DOHH2 (cell line): ENCODE results near the gene SKAP1.

ENCODE experiments used
- EZH2phosphoT487 ChIP-seq: fragments of 200-600 bp; sonication (generic); IDR thresholded peaks from 2 replicates; pipeline ENCODE4 v1.6.1; 2017; ENCODE audit warnings: borderline replicate concordance, mild to moderate bottlenecking, antibody characterized with exemption, low read length, moderate library complexity, mixed read lengths
- TF ChIP-seq, protein P1 (sequence below): fragments of 200-600 bp; sonication (generic); IDR thresholded peaks from one replicate; pipeline ENCODE4 v1.5.1; 2014; ENCODE audit warnings: antibody characterized with exemption, mild to moderate bottlenecking, low read depth, low read length; ENCODE audit not compliant: poor library complexity, severe bottlenecking

GRCh38 chr17:48247038-48247437, 183.0 kb downstream of the SKAP1 start:
- TF ChIP-seq, protein P1, sequence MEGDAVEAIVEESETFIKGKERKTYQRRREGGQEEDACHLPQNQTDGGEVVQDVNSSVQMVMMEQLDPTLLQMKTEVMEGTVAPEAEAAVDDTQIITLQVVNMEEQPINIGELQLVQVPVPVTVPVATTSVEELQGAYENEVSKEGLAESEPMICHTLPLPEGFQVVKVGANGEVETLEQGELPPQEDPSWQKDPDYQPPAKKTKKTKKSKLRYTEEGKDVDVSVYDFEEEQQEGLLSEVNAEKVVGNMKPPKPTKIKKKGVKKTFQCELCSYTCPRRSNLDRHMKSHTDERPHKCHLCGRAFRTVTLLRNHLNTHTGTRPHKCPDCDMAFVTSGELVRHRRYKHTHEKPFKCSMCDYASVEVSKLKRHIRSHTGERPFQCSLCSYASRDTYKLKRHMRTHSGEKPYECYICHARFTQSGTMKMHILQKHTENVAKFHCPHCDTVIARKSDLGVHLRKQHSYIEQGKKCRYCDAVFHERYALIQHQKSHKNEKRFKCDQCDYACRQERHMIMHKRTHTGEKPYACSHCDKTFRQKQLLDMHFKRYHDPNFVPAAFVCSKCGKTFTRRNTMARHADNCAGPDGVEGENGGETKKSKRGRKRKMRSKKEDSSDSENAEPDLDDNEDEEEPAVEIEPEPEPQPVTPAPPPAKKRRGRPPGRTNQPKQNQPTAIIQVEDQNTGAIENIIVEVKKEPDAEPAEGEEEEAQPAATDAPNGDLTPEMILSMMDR, result no peak
- TF ChIP-seq EZH2phosphoT487, result no peak
